A549 (cell line): ENCODE results near the gene TTC39B.

Experiments used
- CHD2 ChIP-seq: fragments of 150-350 bp; IDR thresholded peaks from 2 replicates; pipeline ENCODE4 v1.6.1; 2014; ENCODE audit warnings: low read length; ENCODE audit not compliant: partially characterized antibody
- CHD4 ChIP-seq: fragments of 200-600 bp; sonication (generic); IDR thresholded peaks from 2 replicates; pipeline ENCODE4 v1.6.1; 2016; ENCODE audit warnings: antibody characterized with exemption, mild to moderate bottlenecking, borderline replicate concordance
- CTCF ChIP-seq: fragments of >200 bp; sonication (Bioruptor Twin); formaldehyde crosslinking; IDR thresholded peaks from 3 replicates; pipeline ENCODE4 v1.5.1; 2016
- MAX ChIP-seq: IDR thresholded peaks from 2 replicates; pipeline ENCODE4 v1.6.1; 2012
- MAZ ChIP-seq: fragments of 150-350 bp; IDR thresholded peaks from 2 replicates; pipeline ENCODE4 v1.6.1; 2014; ENCODE audit warnings: antibody characterized with exemption, low read depth, low read length, borderline replicate concordance
- POLR2A ChIP-seq: IDR thresholded peaks from 2 replicates; pipeline ENCODE4 v1.6.1; 2012; ENCODE audit warnings: mild to moderate bottlenecking, low read length
- POLR2AphosphoS2 ChIP-seq: conservative IDR thresholded peaks from 2 replicates; pipeline ENCODE4 v1.6.1; 2012; ENCODE audit warnings: low read length, improper control_type of control experiment, inconsistent platforms
- RAD21 ChIP-seq, 2 experiments: fragments of >200 bp in 1 of 2; sonication (Bioruptor Twin) in 1 of 2; formaldehyde crosslinking in 1 of 2; IDR thresholded peaks in 1 of 2; conservative IDR thresholded peaks in 1 of 2; 2 replicates in 1 of 2; 3 replicates in 1 of 2; pipeline ENCODE4 v1.6.1; 2012 to 2018; ENCODE audit warnings: inconsistent platforms in 1 of 2
- REST ChIP-seq: fragments of 200-600 bp; sonication (generic); IDR thresholded peaks from 2 replicates; pipeline ENCODE4 v1.6.1; 2016; ENCODE audit warnings: antibody characterized with exemption, mild to moderate bottlenecking, moderate library complexity
- RFX5 ChIP-seq: fragments of 450-650 bp; IDR thresholded peaks from 2 replicates; pipeline ENCODE4 v1.7.1; 2014; ENCODE audit warnings: antibody characterized with exemption, mild to moderate bottlenecking, moderate library complexity
- SMC3 ChIP-seq: fragments of >200 bp; sonication (Bioruptor Twin); formaldehyde crosslinking; IDR thresholded peaks from 3 replicates; pipeline ENCODE4 v1.6.1; 2018; ENCODE audit warnings: inconsistent platforms

GRCh38 chr9:15161753-15162152, 145.3 kb downstream of the TTC39B start:
- no peak for TF ChIP-seq REST
- TF ChIP-seq CTCF = no peak
- TF ChIP-seq RAD21 (conservative IDR thresholded peaks at IDR 0.05 in 1 of 2, IDR thresholded peaks at IDR 0.05 in 1 of 2) = no peak
- TF ChIP-seq MAZ = no peak
- TF ChIP-seq POLR2A = no peak
- no peak for TF ChIP-seq RFX5
- TF ChIP-seq POLR2AphosphoS2 = no peak
- no peak for TF ChIP-seq MAX
- TF ChIP-seq CHD4 = no peak
- TF ChIP-seq SMC3 = no peak
- no peak for TF ChIP-seq CHD2
